G401.6 (cell line): ENCODE data around the gene RAB11B.
"Not testable (repeated sequence)": the region's sequence is repeated elsewhere in the genome, so short reads cannot be mapped to it uniquely, and the experiment has no call there.

ENCODE experiments used
- FAIRE-seq: peaks from 2 replicates; lab custom pipeline; 2012; peaks lifted over from hg19 to GRCh38; lab: Jason Lieb, UNC

The RAB11B gene

GRCh38 chr19:8370176-8371010 is 19.8 kb upstream of the RAB11B start:
- FAIRE-seq = no peak

GRCh38 chr19:8371011-8371804 is 19.0 kb upstream of the RAB11B start:
- no peak for FAIRE-seq

- FAIRE-seq = no peak
These were observed 16.0 kb upstream of the RAB11B start for GRCh38 chr19:8373867-8374813.

GRCh38 chr19:8375766-8376165 is 14.4 kb upstream of the RAB11B start:
- FAIRE-seq = not testable (repeated sequence)

GRCh38 chr19:8376373-8376974 is 13.7 kb upstream of the RAB11B start:
- not testable (repeated sequence) for FAIRE-seq

DNA sequence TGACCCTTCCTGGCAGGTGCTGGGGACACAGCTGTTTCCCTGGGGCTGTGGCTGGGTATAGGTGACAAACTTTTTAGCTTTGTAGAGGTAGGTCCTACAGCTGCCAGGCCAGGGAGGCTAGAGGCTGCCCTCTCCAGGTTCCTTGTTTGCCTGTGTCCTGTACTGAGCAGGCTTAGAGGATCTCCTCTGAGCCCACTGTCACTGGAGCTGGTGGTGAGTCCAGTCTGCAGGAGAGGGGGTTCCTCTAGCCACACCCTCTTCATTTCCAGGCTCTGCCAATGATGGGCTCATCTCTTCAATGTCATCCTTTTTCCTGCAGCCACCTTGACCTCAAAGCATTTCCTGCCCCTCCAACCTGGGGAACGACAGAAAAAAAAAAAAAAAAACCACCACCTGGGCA is 12.6 kb upstream of the RAB11B start:
- no peak for FAIRE-seq

- not testable (repeated sequence) for FAIRE-seq
These were observed 10.8 kb upstream of the RAB11B start for GRCh38 chr19:8379156-8379891.

- not testable (repeated sequence) for FAIRE-seq
These were observed 5.6 kb upstream of the RAB11B start for GRCh38 chr19:8384569-8384968.

GRCh38 chr19:8385103-8385502 is 5.1 kb upstream of the RAB11B start:
- FAIRE-seq = not testable (repeated sequence)

DNA sequence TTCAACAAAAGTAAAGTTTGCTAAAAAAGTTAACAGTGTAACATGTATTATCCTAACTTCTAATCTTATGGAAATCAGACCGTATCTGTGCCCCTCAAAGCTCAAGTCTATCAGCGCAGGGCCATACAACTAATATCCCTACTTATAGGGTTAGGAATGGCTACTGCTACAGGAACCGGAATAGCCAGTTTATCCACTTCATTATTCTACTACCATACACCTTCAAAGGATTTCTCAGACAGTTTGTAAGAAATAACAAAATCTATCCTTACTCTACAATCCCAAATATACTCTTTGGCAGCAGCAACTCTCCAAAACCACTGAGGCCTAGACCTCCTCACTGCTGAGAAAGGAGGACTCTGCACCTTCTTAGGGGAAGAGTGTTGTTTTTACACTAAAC is 4.6 kb upstream of the RAB11B start:
- not testable (repeated sequence) for FAIRE-seq

DNA sequence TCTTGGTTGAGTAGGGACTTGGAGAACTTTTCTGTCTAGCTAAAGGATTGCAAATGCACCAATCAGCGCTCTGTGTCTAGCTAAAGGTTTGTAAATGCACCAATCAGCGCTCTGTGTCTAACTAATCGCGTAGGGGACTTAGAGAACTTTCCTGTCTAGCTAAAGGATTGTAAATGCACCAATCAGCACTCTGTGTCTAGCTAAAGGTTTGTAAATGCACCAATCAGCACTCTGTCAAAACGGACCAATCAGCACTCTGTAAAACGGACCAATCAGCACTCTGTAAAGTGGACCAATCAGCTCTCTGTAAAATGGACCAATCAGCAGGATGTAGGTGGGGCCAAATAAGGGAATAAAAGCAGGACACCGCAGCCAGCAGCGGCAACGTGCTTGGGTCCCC is 3.7 kb upstream of the RAB11B start:
- not testable (repeated sequence) for FAIRE-seq

- FAIRE-seq = no peak
These were observed 3.2 kb upstream of the RAB11B start for GRCh38 chr19:8386990-8387389.

- FAIRE-seq = no peak
These were observed 2.2 kb upstream of the RAB11B start for GRCh38 chr19:8387688-8388611.

GRCh38 chr19:8388612-8388958 is 1.6 kb upstream of the RAB11B start:
- FAIRE-seq = no peak

GRCh38 chr19:8390617-8390981 is 439 bp downstream of the RAB11B start:
- FAIRE-seq = peak; percentile 25

DNA sequence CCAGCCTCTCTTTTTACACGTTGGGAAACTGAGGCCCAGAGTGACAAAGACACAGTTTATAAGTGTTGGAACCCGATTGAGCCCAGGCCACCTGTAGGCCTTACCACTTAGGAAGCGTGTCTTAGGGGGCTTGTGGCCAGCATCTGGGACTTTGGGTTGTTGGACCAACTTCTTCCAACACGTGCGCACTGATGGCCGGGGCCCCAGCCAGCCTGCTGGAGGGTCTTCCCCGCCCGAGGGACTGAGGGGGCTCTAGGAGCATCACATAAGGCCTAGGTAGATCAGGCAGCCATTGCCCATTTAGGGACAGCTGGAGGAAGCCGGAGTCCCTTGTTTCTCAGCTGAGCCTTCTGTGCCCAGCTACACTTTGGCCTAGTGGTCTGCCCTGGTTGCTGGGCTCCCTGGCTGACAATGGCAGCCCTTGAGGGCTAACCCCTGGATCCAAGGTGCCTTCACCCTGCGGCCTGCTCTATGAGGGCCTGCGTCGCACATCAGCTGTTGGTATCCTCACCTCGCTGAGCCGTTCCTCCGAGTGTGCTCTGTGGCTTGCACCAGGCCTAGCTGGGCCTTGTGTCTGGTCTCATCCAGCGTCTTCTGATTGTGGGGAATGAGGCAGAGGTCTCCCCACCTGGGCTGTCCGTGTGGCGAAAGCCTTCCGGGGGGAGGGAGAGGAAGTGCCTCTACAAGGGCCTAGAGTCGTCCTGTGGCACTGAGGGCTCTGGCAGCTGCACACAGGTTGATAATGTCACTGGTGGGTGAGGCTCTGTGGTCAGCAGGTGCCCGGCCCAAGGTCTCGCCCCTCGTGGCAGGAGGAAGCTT is 1.2 kb downstream of the RAB11B start:
- FAIRE-seq = no peak

DNA sequence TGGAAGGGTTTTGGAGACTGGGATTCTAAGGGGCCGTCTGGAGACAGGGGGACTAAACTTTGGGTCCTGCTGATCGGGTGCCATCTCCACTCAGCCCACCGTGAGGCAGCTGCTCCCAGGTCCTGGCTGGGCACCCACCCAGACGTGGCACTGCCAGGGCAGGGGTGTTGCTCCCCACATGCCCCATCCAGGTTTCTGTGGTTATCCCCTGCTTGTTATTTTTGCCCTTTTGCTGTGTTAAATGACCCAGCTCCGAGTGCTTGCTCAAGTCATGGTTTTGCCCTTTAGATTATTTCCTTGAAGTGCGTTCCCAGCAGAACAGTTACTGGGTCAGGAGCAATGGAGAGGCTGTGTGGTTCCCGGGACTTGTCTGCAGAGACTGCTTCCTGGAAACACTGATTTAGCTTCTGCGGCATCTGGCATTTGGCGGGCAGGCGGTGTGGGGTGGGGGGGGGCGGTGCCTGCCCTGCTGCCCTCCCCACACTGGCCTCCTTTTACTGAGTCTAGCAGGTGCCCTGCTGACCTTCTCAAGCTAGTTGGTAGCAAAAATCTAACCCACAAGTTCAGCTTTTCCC is 1.9 kb downstream of the RAB11B start:
- no peak for FAIRE-seq

GRCh38 chr19:8393192-8393870 is 3.2 kb downstream of the RAB11B start:
- no peak for FAIRE-seq
